HepG2 (cell line): Measurements from ENCODE around the gene CSNK1D. TPM values are rescaled to one million over a fixed set of nuclear protein-coding genes. Genes with fewer than 3 reads are reported as not detected.
A peak's percentile ranks its signal among the peaks of the same experiment; 100 is the strongest.

ENCODE experiments used
- ADNP ChIP-seq: sonication (generic); formaldehyde crosslinking; IDR thresholded peaks from 2 replicates; pipeline ENCODE4 v1.4.0; 2020; ENCODE audit warnings: missing genetic modification reagents
- CEBPB ChIP-seq: IDR thresholded peaks from 2 replicates; pipeline ENCODE4 v1.6.1; 2011; ENCODE audit warnings: low read depth, low read length, improper control_type of control experiment, borderline replicate concordance
- CHD4 ChIP-seq: fragments of 200-600 bp; sonication (generic); IDR thresholded peaks from 2 replicates; pipeline ENCODE4 v1.7.0; 2017; ENCODE audit warnings: mild to moderate bottlenecking, low read length, borderline replicate concordance
- DZIP1 ChIP-seq: sonication (generic); formaldehyde crosslinking; IDR thresholded peaks from 2 replicates; pipeline ENCODE4 v1.5.0; 2020; ENCODE audit warnings: mild to moderate bottlenecking, missing genetic modification reagents
- GATA4 ChIP-seq: sonication (generic); IDR thresholded peaks from 2 replicates; pipeline ENCODE4 v1.6.1; 2016; ENCODE audit warnings: antibody characterized with exemption, low read depth, borderline replicate concordance
- HDAC1 ChIP-seq: sonication (generic); formaldehyde crosslinking; IDR thresholded peaks from 2 replicates; pipeline ENCODE4 v1.5.1; 2020; ENCODE audit warnings: mild to moderate bottlenecking, missing genetic modification reagents
- HNF4A ChIP-seq: sonication (generic); formaldehyde crosslinking; IDR thresholded peaks from 2 replicates; pipeline ENCODE4 v1.4.0; 2020; ENCODE audit warnings: missing genetic modification reagents
- JUND ChIP-seq: sonication (generic); formaldehyde crosslinking; IDR thresholded peaks from 2 replicates; pipeline ENCODE4 v1.8.0; 2022; ENCODE audit warnings: mild to moderate bottlenecking, missing genetic modification reagents
- MXD3 ChIP-seq: IDR thresholded peaks from 2 replicates; pipeline ENCODE4 v1.6.1; 2016; ENCODE audit warnings: mild to moderate bottlenecking, missing biosample characterization, missing genetic modification reagents
- RNF2 ChIP-seq: fragments of 450-650 bp; conservative IDR thresholded peaks from 2 replicates; pipeline ENCODE4 v1.6.1; 2016; ENCODE audit warnings: low read depth
- WIZ ChIP-seq: sonication (generic); formaldehyde crosslinking; IDR thresholded peaks from 2 replicates; pipeline ENCODE4 v1.5.1; 2020; ENCODE audit warnings: mild to moderate bottlenecking, missing genetic modification reagents
- ZBTB2 ChIP-seq: sonication (generic); formaldehyde crosslinking; IDR thresholded peaks from 2 replicates; pipeline ENCODE4 v1.8.0; 2022; ENCODE audit warnings: low read depth, missing genetic modification reagents
- ZFP90 ChIP-seq: sonication (generic); formaldehyde crosslinking; IDR thresholded peaks from 2 replicates; pipeline ENCODE4 v1.8.0; 2022; ENCODE audit warnings: missing genetic modification reagents, mild to moderate bottlenecking, inconsistent platforms, borderline replicate concordance
- ZNF329 ChIP-seq: sonication (generic); formaldehyde crosslinking; IDR thresholded peaks from 2 replicates; pipeline ENCODE4 v1.9.0; 2021; ENCODE audit warnings: low read depth, mild to moderate bottlenecking, missing genetic modification reagents
- ZNF331 ChIP-seq: sonication (generic); formaldehyde crosslinking; IDR thresholded peaks from 2 replicates; pipeline ENCODE4 v1.4.0; 2020; ENCODE audit warnings: missing genetic modification reagents
- ZNF44 ChIP-seq: sonication (generic); formaldehyde crosslinking; IDR thresholded peaks from 2 replicates; pipeline ENCODE4 v1.5.1; 2020; ENCODE audit warnings: mild to moderate bottlenecking, missing genetic modification reagents
- ZNF547 ChIP-seq: sonication (generic); formaldehyde crosslinking; IDR thresholded peaks from 2 replicates; pipeline ENCODE4 v1.5.1; 2020; ENCODE audit warnings: mild to moderate bottlenecking, missing genetic modification reagents
- ZNF550 ChIP-seq: sonication (generic); formaldehyde crosslinking; IDR thresholded peaks from 2 replicates; pipeline ENCODE4 v1.4.0; 2020; ENCODE audit warnings: mild to moderate bottlenecking, missing genetic modification reagents, borderline replicate concordance
- ZNF576 ChIP-seq: sonication (generic); formaldehyde crosslinking; IDR thresholded peaks from 2 replicates; pipeline ENCODE4 v1.4.0; 2020; ENCODE audit warnings: mild to moderate bottlenecking, missing genetic modification reagents
- ZNF674 ChIP-seq: sonication (generic); formaldehyde crosslinking; IDR thresholded peaks from 2 replicates; pipeline ENCODE4 v1.5.0; 2020; ENCODE audit warnings: low read depth, mild to moderate bottlenecking, missing genetic modification reagents
- ZNF772 ChIP-seq: sonication (generic); formaldehyde crosslinking; IDR thresholded peaks from 2 replicates; pipeline ENCODE4 v1.5.0; 2020; ENCODE audit warnings: mild to moderate bottlenecking, missing genetic modification reagents
- polyA plus RNA-seq, 8 experiments: library from polyadenylated mRNA; depleted of rRNA in 3 of 8; stranded (reverse) in 7 of 8; unstranded in 1 of 8; fragments of >200 nt; fragmentation: Illumina TruSeq in 4 of 8; extraction: Trizol in 4 of 8; gene quantifications; 2 replicates each; pipeline versions ENCODE4 v1.2.1 to v1.2.3, GENCODE V29; 2011 to 2016; ENCODE audit warnings: low read depth in 4 of 8, missing spikeins in 1 of 8, mixed read lengths in 1 of 8; ENCODE audit not compliant: insufficient read depth in 1 of 8
- total RNA-seq, 5 experiments: library from RNA; depleted of rRNA; stranded (reverse); fragments of >200 nt; fragmentation: Illumina TruSeq; extraction: Trizol; gene quantifications; 2 replicates each; pipeline ENCODE4 v1.2.3, GENCODE V29; 2016; ENCODE audit warnings: low read depth in 1 of 5

The CSNK1D gene
- total and polyA plus RNA-seq, 2 of the 13 experiments (the other 11 are each of a cell fraction or from before 2014, with no cell fraction given): 31.5 to 128 TPM

GRCh38 chr17:82212331-82213250 is 60.9 kb downstream of the CSNK1D start, which contains the start of gene CCDC57 (continued):
- TF ChIP-seq ZBTB2 (CRISPR knock-in tag) (peak; percentile 84), ZNF772 (CRISPR knock-in tag) (peak; percentile 90; the same call in 1 of the 2 replicates), DZIP1 (CRISPR knock-in tag) (0 out of 2 replicates have a peak, but pooled peaks have one; percentile 34), RNF2 (no peak), WIZ (CRISPR knock-in tag) (no peak), ZNF547 (peak; percentile 48; the same call in 1 of the 2 replicates), ZNF576 (CRISPR knock-in tag) (no peak), JUND (CRISPR knock-in tag) (peak; percentile 58; the same call in 1 of the 2 replicates), HNF4A (CRISPR knock-in tag) (no peak), CEBPB (no peak), ZNF550 (CRISPR knock-in tag) (no peak), ZFP90 (CRISPR knock-in tag) (peak; percentile 32; the same call in 1 of the 2 replicates), ZNF331 (peak; percentile 78), MXD3 (CRISPR knock-in tag) (peak; percentile 55), CHD4 (peak; percentile 72), ADNP (CRISPR knock-in tag) (no peak; the same call in 1 of the 2 replicates), GATA4 (no peak), ZNF674 (peak; percentile 9; the same call in 1 of the 2 replicates), ZNF44 (CRISPR knock-in tag) (no peak), HDAC1 (peak; percentile 96), ZNF329 (CRISPR knock-in tag) (peak; percentile 90)
